HCT116 (cell line): ENCODE results near the gene RANBP9. TPM values are rescaled to one million over a fixed set of nuclear protein-coding genes. Genes with fewer than 3 reads are reported as not detected.

Experiments used
- ATAC-seq: fragments of 200-7000 bp; cut with Tn5 transposase; 2 replicates; pipeline ENCODE4 v1.9.1; 2020; ENCODE audit warnings: mild to moderate bottlenecking, moderate library complexity
- BruUV-seq: library from RNA; stranded (reverse); fragments of 400-500 nt; replicated peaks from 2 replicates; lab custom pipeline; 2021; lab: Mats Ljungman, UMichigan
- CTCF ChIA-PET: fragments of 300-600 bp; sonication (Branson Sonifier 250); formaldehyde crosslinking; loops from one replicate; lab custom pipeline; 2021; ENCODE audit warnings: antibody characterized with exemption; lab: Charles Lee
- POLR2A ChIA-PET: fragments of 300-600, 350-600 bp; sonication (Branson Sonifier 250); formaldehyde crosslinking; loops from one replicate; lab custom pipeline; 2021; ENCODE audit warnings: antibody characterized with exemption; lab: Charles Lee
- RAD21 ChIA-PET, 2 experiments: fragments of 300-600 bp; sonication (Branson Sonifier 250); formaldehyde crosslinking; loops; one replicate each; lab custom pipeline; 2023; ENCODE audit warnings: low total read pairs in 2 of 2; ENCODE audit not compliant: uncharacterized antibody in 2 of 2, unreplicated experiment in 2 of 2, low non-redundant PET in 1 of 2; lab: Charles Lee
- DNase-seq: peaks from one replicate; pipeline ENCODE4 v3.0.0-alpha.2; 2010; ENCODE audit warnings: low read depth, low spot score
- H2AFZ ChIP-seq: fragments of 200-600 bp; shearing (Covaris generic), sonication (generic); 2 replicates; pipeline ENCODE4 v1.6.1; 2017; ENCODE audit warnings: low read depth, mixed run types, mixed read lengths, antibody characterized with exemption, low read length; ENCODE audit not compliant: poor library complexity, severe bottlenecking
- H3K27ac ChIP-seq: 2 replicates; pipeline ENCODE4 v1.5.1; 2012; ENCODE audit warnings: low read depth, low read length
- H3K27me3 ChIP-seq: fragments of 200-600 bp; sonication (generic); 2 replicates; pipeline ENCODE4 v1.6.1; 2016; ENCODE audit warnings: mixed run types, low read length, mixed read lengths; ENCODE audit not compliant: insufficient read depth
- H3K36me3 ChIP-seq, 2 experiments: fragments of 200-500 bp in 1 of 2; fragments of 200-600 bp in 1 of 2; sonication (Bioruptor generic) in 1 of 2; sonication (generic) in 1 of 2; 2 replicates each; pipeline versions ENCODE4 v1.5.1 to v1.6.1; 2014 to 2016; ENCODE audit warnings: low read length in 2 of 2, inconsistent platforms in 1 of 2, mixed read lengths in 1 of 2, mixed run types in 1 of 2; ENCODE audit not compliant: insufficient read depth in 2 of 2, control insufficient read depth in 1 of 2
- H3K4me1 ChIP-seq, 2 experiments: fragments of 200-600 bp in 1 of 2; sonication (generic) in 1 of 2; 2 replicates each; pipeline versions ENCODE4 v1.5.1 to v1.6.1; 2012 to 2017; ENCODE audit warnings: low read length in 2 of 2, inconsistent platforms in 1 of 2, mild to moderate bottlenecking in 1 of 2, mixed read lengths in 1 of 2, mixed run types in 1 of 2, moderate library complexity in 1 of 2; ENCODE audit not compliant: insufficient read depth in 2 of 2, control insufficient read depth in 1 of 2
- H3K4me2 ChIP-seq: fragments of 200-600 bp; sonication (generic); 2 replicates; pipeline ENCODE4 v1.6.1; 2017; ENCODE audit warnings: mixed run types, low read length, mixed read lengths
- H3K4me3 ChIP-seq, 2 experiments: fragments of 200-600 bp in 1 of 2; sonication (generic) in 1 of 2; replicated peaks in 1 of 2; 2 replicates each; pipeline ENCODE4 v1.5.1; 2011 to 2016; ENCODE audit warnings: low read length in 2 of 2, control low read depth in 1 of 2, low read depth in 1 of 2, mild to moderate bottlenecking in 1 of 2, mixed read lengths in 1 of 2, mixed run types in 1 of 2
- H3K79me2 ChIP-seq: fragments of 200-600 bp; sonication (generic); 2 replicates; pipeline ENCODE4 v1.6.1; 2017; ENCODE audit warnings: mild to moderate bottlenecking, mixed run types, low read length, moderate library complexity, mixed read lengths; ENCODE audit not compliant: insufficient read depth
- H3K9ac ChIP-seq: fragments of 200-600 bp; sonication (generic); 2 replicates; pipeline ENCODE4 v1.6.1; 2016; ENCODE audit warnings: low read length, mixed read lengths
- H3K9me2 ChIP-seq: fragments of 200-600 bp; sonication (generic), shearing (Covaris generic); 2 replicates; pipeline ENCODE4 v1.6.1; 2017; ENCODE audit warnings: mixed run types, mild to moderate bottlenecking, moderate library complexity; ENCODE audit not compliant: insufficient read depth
- H3K9me3 ChIP-seq, 2 experiments: fragments of 200-500 bp in 1 of 2; fragments of 200-600 bp in 1 of 2; sonication (Bioruptor generic) in 1 of 2; sonication (generic) in 1 of 2; 2 replicates each; pipeline ENCODE4 v1.6.1; 2014 to 2017; ENCODE audit warnings: low read length in 2 of 2, mixed read lengths in 2 of 2, inconsistent platforms in 1 of 2, low read depth in 1 of 2, mild to moderate bottlenecking in 1 of 2, mixed run types in 1 of 2, moderate library complexity in 1 of 2; ENCODE audit not compliant: control insufficient read depth in 1 of 2, insufficient read depth in 1 of 2
- H4K20me1 ChIP-seq: fragments of 200-600 bp; sonication (generic), shearing (Covaris generic); 2 replicates; pipeline ENCODE4 v1.6.1; 2017; ENCODE audit warnings: mixed run types, mild to moderate bottlenecking, moderate library complexity; ENCODE audit not compliant: insufficient read depth
- CEBPB ChIP-seq: IDR thresholded peaks from 2 replicates; pipeline ENCODE4 v1.6.1; 2012; ENCODE audit warnings: low read depth
- EGR1 ChIP-seq: IDR thresholded peaks from 2 replicates; pipeline ENCODE4 v1.6.1; 2012; ENCODE audit warnings: low read depth
- EZH2 ChIP-seq: fragments of 200-600 bp; sonication (generic); IDR thresholded peaks from 2 replicates; pipeline ENCODE4 v1.6.1; 2017; ENCODE audit warnings: antibody characterized with exemption, mixed run types
- EZH2phosphoT487 ChIP-seq: fragments of 200-600 bp; IDR thresholded peaks from 2 replicates; pipeline ENCODE4 v1.6.1; 2018; ENCODE audit warnings: antibody characterized with exemption, borderline replicate concordance
- POLR2A ChIP-seq: IDR thresholded peaks from 2 replicates; pipeline ENCODE4 v1.7.0; 2011; ENCODE audit warnings: borderline replicate concordance; ENCODE audit not compliant: insufficient read depth, insufficient read length; ENCODE audit errors: extremely low read depth
- SIN3A ChIP-seq: IDR thresholded peaks from 2 replicates; pipeline ENCODE4 v1.6.1; 2012; ENCODE audit warnings: low read depth
- SRF ChIP-seq: IDR thresholded peaks from 2 replicates; pipeline ENCODE4 v1.6.1; 2012; ENCODE audit warnings: low read depth
- TCF7L2 ChIP-seq: IDR thresholded peaks from 2 replicates; pipeline ENCODE4 v1.7.0; 2011; ENCODE audit warnings: borderline replicate concordance, inconsistent platforms; ENCODE audit not compliant: insufficient read depth, insufficient read length; ENCODE audit errors: extremely low read depth
- ZFX ChIP-seq: fragments of 450-650 bp; IDR thresholded peaks from 2 replicates; pipeline ENCODE4 v1.6.1; 2017
- intact Hi-C: fragments of 100-400 bp; cut with micrococcal nuclease; formaldehyde crosslinking; loops from 2 replicates; pipeline ENCODE4 v1.10.0; 2022
- total RNA-seq: library from RNA; stranded (reverse); gene quantifications from one replicate; pipeline ENCODE4 v1.2.1, GENCODE V29; 2021; ENCODE audit not compliant: unreplicated experiment
- TF ChIP-seq, protein P1 (sequence below): IDR thresholded peaks from 2 replicates; pipeline ENCODE4 v1.6.1; 2012; ENCODE audit warnings: low read depth
- TF ChIP-seq, protein P2 (sequence below): IDR thresholded peaks from 2 replicates; pipeline ENCODE4 v1.6.1; 2012
- TF ChIP-seq, protein P3 (sequence below): IDR thresholded peaks from 2 replicates; pipeline ENCODE4 v1.6.1; 2012
- TF ChIP-seq, protein P4 (sequence below), 3 experiments: fragments of 200-600 bp in 1 of 3; sonication (generic) in 1 of 3; IDR thresholded peaks in 2 of 3; conservative IDR thresholded peaks in 1 of 3; 2 replicates each; pipeline ENCODE4 v1.5.1; 2012 to 2017; ENCODE audit warnings: low read depth in 2 of 3, low read length in 2 of 3, antibody characterized with exemption in 1 of 3, borderline replicate concordance in 1 of 3, control low read depth in 1 of 3, mild to moderate bottlenecking in 1 of 3, mixed read lengths in 1 of 3, mixed run types in 1 of 3, moderate library complexity in 1 of 3; ENCODE audit not compliant: insufficient read depth in 1 of 3
- TF ChIP-seq, protein P5 (sequence below): IDR thresholded peaks from 2 replicates; pipeline ENCODE4 v1.6.1; 2011; ENCODE audit warnings: mild to moderate bottlenecking, low read length, moderate library complexity; ENCODE audit not compliant: insufficient replicate concordance; ENCODE audit errors: extremely low read depth

The RANBP9 gene
- total RNA-seq, 1 experiment from 2014 or later = 48.0 TPM

GRCh38 chr6:13725570-13725969 is 13.9 kb upstream of the RANBP9 start (continued):
- TF ChIP-seq, protein P1, sequence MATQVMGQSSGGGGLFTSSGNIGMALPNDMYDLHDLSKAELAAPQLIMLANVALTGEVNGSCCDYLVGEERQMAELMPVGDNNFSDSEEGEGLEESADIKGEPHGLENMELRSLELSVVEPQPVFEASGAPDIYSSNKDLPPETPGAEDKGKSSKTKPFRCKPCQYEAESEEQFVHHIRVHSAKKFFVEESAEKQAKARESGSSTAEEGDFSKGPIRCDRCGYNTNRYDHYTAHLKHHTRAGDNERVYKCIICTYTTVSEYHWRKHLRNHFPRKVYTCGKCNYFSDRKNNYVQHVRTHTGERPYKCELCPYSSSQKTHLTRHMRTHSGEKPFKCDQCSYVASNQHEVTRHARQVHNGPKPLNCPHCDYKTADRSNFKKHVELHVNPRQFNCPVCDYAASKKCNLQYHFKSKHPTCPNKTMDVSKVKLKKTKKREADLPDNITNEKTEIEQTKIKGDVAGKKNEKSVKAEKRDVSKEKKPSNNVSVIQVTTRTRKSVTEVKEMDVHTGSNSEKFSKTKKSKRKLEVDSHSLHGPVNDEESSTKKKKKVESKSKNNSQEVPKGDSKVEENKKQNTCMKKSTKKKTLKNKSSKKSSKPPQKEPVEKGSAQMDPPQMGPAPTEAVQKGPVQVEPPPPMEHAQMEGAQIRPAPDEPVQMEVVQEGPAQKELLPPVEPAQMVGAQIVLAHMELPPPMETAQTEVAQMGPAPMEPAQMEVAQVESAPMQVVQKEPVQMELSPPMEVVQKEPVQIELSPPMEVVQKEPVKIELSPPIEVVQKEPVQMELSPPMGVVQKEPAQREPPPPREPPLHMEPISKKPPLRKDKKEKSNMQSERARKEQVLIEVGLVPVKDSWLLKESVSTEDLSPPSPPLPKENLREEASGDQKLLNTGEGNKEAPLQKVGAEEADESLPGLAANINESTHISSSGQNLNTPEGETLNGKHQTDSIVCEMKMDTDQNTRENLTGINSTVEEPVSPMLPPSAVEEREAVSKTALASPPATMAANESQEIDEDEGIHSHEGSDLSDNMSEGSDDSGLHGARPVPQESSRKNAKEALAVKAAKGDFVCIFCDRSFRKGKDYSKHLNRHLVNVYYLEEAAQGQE = no peak
- TF ChIP-seq, protein P2, sequence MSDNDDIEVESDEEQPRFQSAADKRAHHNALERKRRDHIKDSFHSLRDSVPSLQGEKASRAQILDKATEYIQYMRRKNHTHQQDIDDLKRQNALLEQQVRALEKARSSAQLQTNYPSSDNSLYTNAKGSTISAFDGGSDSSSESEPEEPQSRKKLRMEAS = peak; percentile 72
- peak; percentile 89 for TF ChIP-seq SIN3A
- TF ChIP-seq, protein P3, sequence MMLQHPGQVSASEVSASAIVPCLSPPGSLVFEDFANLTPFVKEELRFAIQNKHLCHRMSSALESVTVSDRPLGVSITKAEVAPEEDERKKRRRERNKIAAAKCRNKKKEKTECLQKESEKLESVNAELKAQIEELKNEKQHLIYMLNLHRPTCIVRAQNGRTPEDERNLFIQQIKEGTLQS = peak; percentile 41; the same call in 1 of the 2 replicates
- TF ChIP-seq, protein P4, sequence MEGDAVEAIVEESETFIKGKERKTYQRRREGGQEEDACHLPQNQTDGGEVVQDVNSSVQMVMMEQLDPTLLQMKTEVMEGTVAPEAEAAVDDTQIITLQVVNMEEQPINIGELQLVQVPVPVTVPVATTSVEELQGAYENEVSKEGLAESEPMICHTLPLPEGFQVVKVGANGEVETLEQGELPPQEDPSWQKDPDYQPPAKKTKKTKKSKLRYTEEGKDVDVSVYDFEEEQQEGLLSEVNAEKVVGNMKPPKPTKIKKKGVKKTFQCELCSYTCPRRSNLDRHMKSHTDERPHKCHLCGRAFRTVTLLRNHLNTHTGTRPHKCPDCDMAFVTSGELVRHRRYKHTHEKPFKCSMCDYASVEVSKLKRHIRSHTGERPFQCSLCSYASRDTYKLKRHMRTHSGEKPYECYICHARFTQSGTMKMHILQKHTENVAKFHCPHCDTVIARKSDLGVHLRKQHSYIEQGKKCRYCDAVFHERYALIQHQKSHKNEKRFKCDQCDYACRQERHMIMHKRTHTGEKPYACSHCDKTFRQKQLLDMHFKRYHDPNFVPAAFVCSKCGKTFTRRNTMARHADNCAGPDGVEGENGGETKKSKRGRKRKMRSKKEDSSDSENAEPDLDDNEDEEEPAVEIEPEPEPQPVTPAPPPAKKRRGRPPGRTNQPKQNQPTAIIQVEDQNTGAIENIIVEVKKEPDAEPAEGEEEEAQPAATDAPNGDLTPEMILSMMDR (IDR thresholded peaks at IDR 0.05 in 2 of 3, conservative IDR thresholded peaks at IDR 0.05 in 1 of 3; ENCODE audit: borderline replicate concordance in 1 of 3, insufficient read depth in 1 of 3, low read depth in 2 of 3, low read length in 2 of 3) = no peak
- no peak for TF ChIP-seq EZH2phosphoT487
- peak; percentile 80 for TF ChIP-seq TCF7L2

DNA sequence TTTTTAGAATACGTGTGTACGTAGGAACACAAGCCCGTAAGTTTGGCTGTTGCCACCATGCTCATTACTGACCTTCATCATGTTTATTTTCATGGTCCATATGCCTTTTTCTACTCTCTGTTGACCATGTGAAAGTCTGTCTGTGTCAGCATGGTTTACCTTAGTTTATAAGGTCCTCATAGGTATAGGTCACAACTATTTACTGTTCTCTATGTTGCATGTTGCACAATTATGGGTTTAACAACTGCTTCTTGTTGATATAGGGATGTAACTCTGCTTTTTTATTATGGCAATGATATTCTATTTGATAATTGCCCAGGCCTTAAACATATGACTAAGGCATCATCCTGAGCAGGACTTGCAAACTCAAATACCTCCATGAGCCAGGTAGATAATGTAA is 13.4 kb upstream of the RANBP9 start:
- peak overlapping the region in 1 of 2 experiments; percentile 17; a peak in 1 of 4 replicates for H3K4me3 ChIP-seq
- no peaks in the 10 kb centered on the region for H3K9me3 ChIP-seq
- H3K9me2 ChIP-seq = no peaks in the 10 kb centered on the region
- H3K79me2 ChIP-seq = no peaks in the 10 kb centered on the region
- no peak for ATAC-seq
- H3K4me1 ChIP-seq = peaks cover 33 to 53% of the 10 kb centered on the region in 2 experiments
- H3K27ac ChIP-seq = peak overlapping the region; percentile 70
- no peaks in the 10 kb centered on the region for H4K20me1 ChIP-seq
- no peak for TF ChIP-seq ZFX
- TF ChIP-seq CEBPB = no peak
- TF ChIP-seq SRF = no peak
- no peak for TF ChIP-seq TCF7L2
- TF ChIP-seq, protein P5, sequence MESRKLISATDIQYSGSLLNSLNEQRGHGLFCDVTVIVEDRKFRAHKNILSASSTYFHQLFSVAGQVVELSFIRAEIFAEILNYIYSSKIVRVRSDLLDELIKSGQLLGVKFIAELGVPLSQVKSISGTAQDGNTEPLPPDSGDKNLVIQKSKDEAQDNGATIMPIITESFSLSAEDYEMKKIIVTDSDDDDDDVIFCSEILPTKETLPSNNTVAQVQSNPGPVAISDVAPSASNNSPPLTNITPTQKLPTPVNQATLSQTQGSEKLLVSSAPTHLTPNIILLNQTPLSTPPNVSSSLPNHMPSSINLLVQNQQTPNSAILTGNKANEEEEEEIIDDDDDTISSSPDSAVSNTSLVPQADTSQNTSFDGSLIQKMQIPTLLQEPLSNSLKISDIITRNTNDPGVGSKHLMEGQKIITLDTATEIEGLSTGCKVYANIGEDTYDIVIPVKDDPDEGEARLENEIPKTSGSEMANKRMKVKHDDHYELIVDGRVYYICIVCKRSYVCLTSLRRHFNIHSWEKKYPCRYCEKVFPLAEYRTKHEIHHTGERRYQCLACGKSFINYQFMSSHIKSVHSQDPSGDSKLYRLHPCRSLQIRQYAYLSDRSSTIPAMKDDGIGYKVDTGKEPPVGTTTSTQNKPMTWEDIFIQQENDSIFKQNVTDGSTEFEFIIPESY = no peak
- TF ChIP-seq POLR2A = no peak
- no peak for TF ChIP-seq EGR1
- no peak for TF ChIP-seq EZH2
- peak overlapping the region; percentile 79 for H3K4me2 ChIP-seq
- no peaks in the 10 kb centered on the region for H3K27me3 ChIP-seq
- POLR2A ChIA-PET = no interaction called here
- RAD21 ChIA-PET = no interaction called here
- DNase-seq = no peak
- H2AFZ ChIP-seq = peak overlapping the region; percentile 2
- H3K9ac ChIP-seq = peak overlapping the region; percentile 5; the same call in 1 of the 2 replicates
- CTCF ChIA-PET = no interaction called here
- H3K36me3 ChIP-seq = no peaks in the 10 kb centered on the region
- intact Hi-C loops = no loop called here
- no TSS peak for BruUV-seq
